HCT116 (cell line): ENCODE data around the gene TM4SF4. TPM values are rescaled to one million over a fixed set of nuclear protein-coding genes. Genes with fewer than 3 reads are reported as not detected.

Experiments
- ATAC-seq: fragments of 200-7000 bp; cut with Tn5 transposase; 2 replicates; pipeline ENCODE4 v1.9.1; 2020; ENCODE audit warnings: mild to moderate bottlenecking, moderate library complexity
- BruUV-seq: library from RNA; stranded (reverse); fragments of 400-500 nt; replicated peaks from 2 replicates; lab custom pipeline; 2021; lab: Mats Ljungman, UMichigan
- CTCF ChIA-PET: fragments of 300-600 bp; sonication (Branson Sonifier 250); formaldehyde crosslinking; loops from one replicate; lab custom pipeline; 2021; ENCODE audit warnings: antibody characterized with exemption; lab: Charles Lee
- POLR2A ChIA-PET: fragments of 300-600, 350-600 bp; sonication (Branson Sonifier 250); formaldehyde crosslinking; loops from one replicate; lab custom pipeline; 2021; ENCODE audit warnings: antibody characterized with exemption; lab: Charles Lee
- RAD21 ChIA-PET, 2 experiments: fragments of 300-600 bp; sonication (Branson Sonifier 250); formaldehyde crosslinking; loops; one replicate each; lab custom pipeline; 2023; ENCODE audit warnings: low total read pairs in 2 of 2; ENCODE audit not compliant: uncharacterized antibody in 2 of 2, unreplicated experiment in 2 of 2, low non-redundant PET in 1 of 2; lab: Charles Lee
- DNase-seq: peaks from one replicate; pipeline ENCODE4 v3.0.0-alpha.2; 2010; ENCODE audit warnings: low read depth, low spot score
- H2AFZ ChIP-seq: fragments of 200-600 bp; shearing (Covaris generic), sonication (generic); 2 replicates; pipeline ENCODE4 v1.6.1; 2017; ENCODE audit warnings: low read depth, mixed run types, mixed read lengths, antibody characterized with exemption, low read length; ENCODE audit not compliant: poor library complexity, severe bottlenecking
- H3K27ac ChIP-seq: 2 replicates; pipeline ENCODE4 v1.5.1; 2012; ENCODE audit warnings: low read depth, low read length
- H3K27me3 ChIP-seq: fragments of 200-600 bp; sonication (generic); 2 replicates; pipeline ENCODE4 v1.6.1; 2016; ENCODE audit warnings: mixed run types, low read length, mixed read lengths; ENCODE audit not compliant: insufficient read depth
- H3K36me3 ChIP-seq, 2 experiments: fragments of 200-500 bp in 1 of 2; fragments of 200-600 bp in 1 of 2; sonication (Bioruptor generic) in 1 of 2; sonication (generic) in 1 of 2; 2 replicates each; pipeline versions ENCODE4 v1.5.1 to v1.6.1; 2014 to 2016; ENCODE audit warnings: low read length in 2 of 2, inconsistent platforms in 1 of 2, mixed read lengths in 1 of 2, mixed run types in 1 of 2; ENCODE audit not compliant: insufficient read depth in 2 of 2, control insufficient read depth in 1 of 2
- H3K4me1 ChIP-seq, 2 experiments: fragments of 200-600 bp in 1 of 2; sonication (generic) in 1 of 2; 2 replicates each; pipeline versions ENCODE4 v1.5.1 to v1.6.1; 2012 to 2017; ENCODE audit warnings: low read length in 2 of 2, inconsistent platforms in 1 of 2, mild to moderate bottlenecking in 1 of 2, mixed read lengths in 1 of 2, mixed run types in 1 of 2, moderate library complexity in 1 of 2; ENCODE audit not compliant: insufficient read depth in 2 of 2, control insufficient read depth in 1 of 2
- H3K4me2 ChIP-seq: fragments of 200-600 bp; sonication (generic); 2 replicates; pipeline ENCODE4 v1.6.1; 2017; ENCODE audit warnings: mixed run types, low read length, mixed read lengths
- H3K4me3 ChIP-seq, 2 experiments: fragments of 200-600 bp in 1 of 2; sonication (generic) in 1 of 2; replicated peaks in 1 of 2; 2 replicates each; pipeline ENCODE4 v1.5.1; 2011 to 2016; ENCODE audit warnings: low read length in 2 of 2, control low read depth in 1 of 2, low read depth in 1 of 2, mild to moderate bottlenecking in 1 of 2, mixed read lengths in 1 of 2, mixed run types in 1 of 2
- H3K79me2 ChIP-seq: fragments of 200-600 bp; sonication (generic); 2 replicates; pipeline ENCODE4 v1.6.1; 2017; ENCODE audit warnings: mild to moderate bottlenecking, mixed run types, low read length, moderate library complexity, mixed read lengths; ENCODE audit not compliant: insufficient read depth
- H3K9ac ChIP-seq: fragments of 200-600 bp; sonication (generic); 2 replicates; pipeline ENCODE4 v1.6.1; 2016; ENCODE audit warnings: low read length, mixed read lengths
- H3K9me2 ChIP-seq: fragments of 200-600 bp; sonication (generic), shearing (Covaris generic); 2 replicates; pipeline ENCODE4 v1.6.1; 2017; ENCODE audit warnings: mixed run types, mild to moderate bottlenecking, moderate library complexity; ENCODE audit not compliant: insufficient read depth
- H3K9me3 ChIP-seq, 2 experiments: fragments of 200-500 bp in 1 of 2; fragments of 200-600 bp in 1 of 2; sonication (Bioruptor generic) in 1 of 2; sonication (generic) in 1 of 2; 2 replicates each; pipeline ENCODE4 v1.6.1; 2014 to 2017; ENCODE audit warnings: low read length in 2 of 2, mixed read lengths in 2 of 2, inconsistent platforms in 1 of 2, low read depth in 1 of 2, mild to moderate bottlenecking in 1 of 2, mixed run types in 1 of 2, moderate library complexity in 1 of 2; ENCODE audit not compliant: control insufficient read depth in 1 of 2, insufficient read depth in 1 of 2
- H4K20me1 ChIP-seq: fragments of 200-600 bp; sonication (generic), shearing (Covaris generic); 2 replicates; pipeline ENCODE4 v1.6.1; 2017; ENCODE audit warnings: mixed run types, mild to moderate bottlenecking, moderate library complexity; ENCODE audit not compliant: insufficient read depth
- CEBPB ChIP-seq: IDR thresholded peaks from 2 replicates; pipeline ENCODE4 v1.6.1; 2012; ENCODE audit warnings: low read depth
- EGR1 ChIP-seq: IDR thresholded peaks from 2 replicates; pipeline ENCODE4 v1.6.1; 2012; ENCODE audit warnings: low read depth
- ELF1 ChIP-seq: IDR thresholded peaks from 2 replicates; pipeline ENCODE4 v1.6.1; 2012; ENCODE audit warnings: low read depth, borderline replicate concordance
- EZH2phosphoT487 ChIP-seq: fragments of 200-600 bp; IDR thresholded peaks from 2 replicates; pipeline ENCODE4 v1.6.1; 2018; ENCODE audit warnings: antibody characterized with exemption, borderline replicate concordance
- JUND ChIP-seq: IDR thresholded peaks from 2 replicates; pipeline ENCODE4 v1.6.1; 2012
- SIN3A ChIP-seq: IDR thresholded peaks from 2 replicates; pipeline ENCODE4 v1.6.1; 2012; ENCODE audit warnings: low read depth
- SP1 ChIP-seq: IDR thresholded peaks from 2 replicates; pipeline ENCODE4 v1.6.1; 2012; ENCODE audit warnings: low read depth
- TCF7L2 ChIP-seq: IDR thresholded peaks from 2 replicates; pipeline ENCODE4 v1.7.0; 2011; ENCODE audit warnings: borderline replicate concordance, inconsistent platforms; ENCODE audit not compliant: insufficient read depth, insufficient read length; ENCODE audit errors: extremely low read depth
- ZFX ChIP-seq: fragments of 450-650 bp; IDR thresholded peaks from 2 replicates; pipeline ENCODE4 v1.6.1; 2017
- ZNF274 ChIP-seq: fragments of 200-500 bp; sonication (Bioruptor generic); IDR thresholded peaks from 2 replicates; pipeline ENCODE4 v1.6.1; 2014; ENCODE audit warnings: mild to moderate bottlenecking, low read depth, low read length, inconsistent platforms
- intact Hi-C: fragments of 100-400 bp; cut with micrococcal nuclease; formaldehyde crosslinking; loops from 2 replicates; pipeline ENCODE4 v1.10.0; 2022
- total RNA-seq: library from RNA; stranded (reverse); gene quantifications from one replicate; pipeline ENCODE4 v1.2.1, GENCODE V29; 2021; ENCODE audit not compliant: unreplicated experiment
- TF ChIP-seq, protein P1 (sequence below): IDR thresholded peaks from 2 replicates; pipeline ENCODE4 v1.6.1; 2012
- TF ChIP-seq, protein P2 (sequence below), 3 experiments: fragments of 200-600 bp in 1 of 3; sonication (generic) in 1 of 3; IDR thresholded peaks in 2 of 3; conservative IDR thresholded peaks in 1 of 3; 2 replicates each; pipeline ENCODE4 v1.5.1; 2012 to 2017; ENCODE audit warnings: low read depth in 2 of 3, low read length in 2 of 3, antibody characterized with exemption in 1 of 3, borderline replicate concordance in 1 of 3, control low read depth in 1 of 3, mild to moderate bottlenecking in 1 of 3, mixed read lengths in 1 of 3, mixed run types in 1 of 3, moderate library complexity in 1 of 3; ENCODE audit not compliant: insufficient read depth in 1 of 3
- TF ChIP-seq, protein P3 (sequence below): IDR thresholded peaks from 2 replicates; pipeline ENCODE4 v1.6.1; 2012; ENCODE audit warnings: low read depth

The TM4SF4 gene
- total RNA-seq, 1 experiment from 2014 or later, result 0.91 TPM

DNA sequence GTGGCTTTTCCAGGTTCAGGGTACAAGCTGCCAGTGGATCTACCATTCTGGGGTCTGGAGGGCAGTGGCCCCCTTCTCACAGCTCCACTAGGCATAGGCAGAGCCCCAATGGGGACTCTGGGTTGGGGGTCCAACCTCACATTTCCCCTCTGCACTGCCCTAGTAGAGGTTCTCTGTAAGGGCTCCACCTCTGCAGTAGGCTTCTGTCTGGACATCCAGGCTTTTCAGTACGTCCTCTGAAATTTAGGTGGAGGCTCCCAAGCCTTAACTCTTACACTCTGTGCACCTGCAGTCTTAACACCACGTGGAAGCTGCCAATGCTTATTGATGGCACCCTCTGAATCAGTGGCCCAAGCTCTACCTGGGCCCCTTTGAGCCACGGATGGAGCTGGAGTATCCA lies 22.5 kb upstream of the TM4SF4 start:
- no peak overlapping the region for H3K27ac ChIP-seq
- H3K4me3 ChIP-seq, result no peak overlapping the region
- peaks cover 3 to 6% of the 10 kb centered on the region in 2 experiments; a peak in 2 of 4 replicates for H3K9me3 ChIP-seq
- intact Hi-C loops, result no loop called here
- RAD21 ChIA-PET, result no interaction called here
- no peaks in the 10 kb centered on the region for H3K36me3 ChIP-seq
- no peaks in the 10 kb centered on the region for H4K20me1 ChIP-seq
- no peak for DNase-seq
- CTCF ChIA-PET, result no interaction called here
- no peak for TF ChIP-seq ELF1
- TF ChIP-seq, protein P1, sequence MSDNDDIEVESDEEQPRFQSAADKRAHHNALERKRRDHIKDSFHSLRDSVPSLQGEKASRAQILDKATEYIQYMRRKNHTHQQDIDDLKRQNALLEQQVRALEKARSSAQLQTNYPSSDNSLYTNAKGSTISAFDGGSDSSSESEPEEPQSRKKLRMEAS, result no peak
- TF ChIP-seq SIN3A, result no peak
- TF ChIP-seq, protein P2, sequence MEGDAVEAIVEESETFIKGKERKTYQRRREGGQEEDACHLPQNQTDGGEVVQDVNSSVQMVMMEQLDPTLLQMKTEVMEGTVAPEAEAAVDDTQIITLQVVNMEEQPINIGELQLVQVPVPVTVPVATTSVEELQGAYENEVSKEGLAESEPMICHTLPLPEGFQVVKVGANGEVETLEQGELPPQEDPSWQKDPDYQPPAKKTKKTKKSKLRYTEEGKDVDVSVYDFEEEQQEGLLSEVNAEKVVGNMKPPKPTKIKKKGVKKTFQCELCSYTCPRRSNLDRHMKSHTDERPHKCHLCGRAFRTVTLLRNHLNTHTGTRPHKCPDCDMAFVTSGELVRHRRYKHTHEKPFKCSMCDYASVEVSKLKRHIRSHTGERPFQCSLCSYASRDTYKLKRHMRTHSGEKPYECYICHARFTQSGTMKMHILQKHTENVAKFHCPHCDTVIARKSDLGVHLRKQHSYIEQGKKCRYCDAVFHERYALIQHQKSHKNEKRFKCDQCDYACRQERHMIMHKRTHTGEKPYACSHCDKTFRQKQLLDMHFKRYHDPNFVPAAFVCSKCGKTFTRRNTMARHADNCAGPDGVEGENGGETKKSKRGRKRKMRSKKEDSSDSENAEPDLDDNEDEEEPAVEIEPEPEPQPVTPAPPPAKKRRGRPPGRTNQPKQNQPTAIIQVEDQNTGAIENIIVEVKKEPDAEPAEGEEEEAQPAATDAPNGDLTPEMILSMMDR (IDR thresholded peaks at IDR 0.05 in 2 of 3, conservative IDR thresholded peaks at IDR 0.05 in 1 of 3; ENCODE audit: borderline replicate concordance in 1 of 3, insufficient read depth in 1 of 3, low read depth in 2 of 3, low read length in 2 of 3), result no peak
- no peak for TF ChIP-seq SP1
- TF ChIP-seq ZNF274, result no peak
- no peak for TF ChIP-seq TCF7L2
- no peak for TF ChIP-seq EGR1
- TF ChIP-seq JUND, result no peak
- no peak for TF ChIP-seq EZH2phosphoT487
- TF ChIP-seq, protein P3, sequence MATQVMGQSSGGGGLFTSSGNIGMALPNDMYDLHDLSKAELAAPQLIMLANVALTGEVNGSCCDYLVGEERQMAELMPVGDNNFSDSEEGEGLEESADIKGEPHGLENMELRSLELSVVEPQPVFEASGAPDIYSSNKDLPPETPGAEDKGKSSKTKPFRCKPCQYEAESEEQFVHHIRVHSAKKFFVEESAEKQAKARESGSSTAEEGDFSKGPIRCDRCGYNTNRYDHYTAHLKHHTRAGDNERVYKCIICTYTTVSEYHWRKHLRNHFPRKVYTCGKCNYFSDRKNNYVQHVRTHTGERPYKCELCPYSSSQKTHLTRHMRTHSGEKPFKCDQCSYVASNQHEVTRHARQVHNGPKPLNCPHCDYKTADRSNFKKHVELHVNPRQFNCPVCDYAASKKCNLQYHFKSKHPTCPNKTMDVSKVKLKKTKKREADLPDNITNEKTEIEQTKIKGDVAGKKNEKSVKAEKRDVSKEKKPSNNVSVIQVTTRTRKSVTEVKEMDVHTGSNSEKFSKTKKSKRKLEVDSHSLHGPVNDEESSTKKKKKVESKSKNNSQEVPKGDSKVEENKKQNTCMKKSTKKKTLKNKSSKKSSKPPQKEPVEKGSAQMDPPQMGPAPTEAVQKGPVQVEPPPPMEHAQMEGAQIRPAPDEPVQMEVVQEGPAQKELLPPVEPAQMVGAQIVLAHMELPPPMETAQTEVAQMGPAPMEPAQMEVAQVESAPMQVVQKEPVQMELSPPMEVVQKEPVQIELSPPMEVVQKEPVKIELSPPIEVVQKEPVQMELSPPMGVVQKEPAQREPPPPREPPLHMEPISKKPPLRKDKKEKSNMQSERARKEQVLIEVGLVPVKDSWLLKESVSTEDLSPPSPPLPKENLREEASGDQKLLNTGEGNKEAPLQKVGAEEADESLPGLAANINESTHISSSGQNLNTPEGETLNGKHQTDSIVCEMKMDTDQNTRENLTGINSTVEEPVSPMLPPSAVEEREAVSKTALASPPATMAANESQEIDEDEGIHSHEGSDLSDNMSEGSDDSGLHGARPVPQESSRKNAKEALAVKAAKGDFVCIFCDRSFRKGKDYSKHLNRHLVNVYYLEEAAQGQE, result no peak
- TF ChIP-seq ZFX, result no peak
- no peak for TF ChIP-seq CEBPB
- peaks cover 0 to 11% of the 10 kb centered on the region in 2 experiments; a peak in 2 of 4 replicates for H3K4me1 ChIP-seq
- H3K9me2 ChIP-seq, result no peaks in the 10 kb centered on the region
- H3K9ac ChIP-seq, result no peak overlapping the region
- BruUV-seq, result no TSS peak
- POLR2A ChIA-PET, result no interaction called here
- H3K27me3 ChIP-seq, result no peaks in the 10 kb centered on the region
- no peak overlapping the region for H3K4me2 ChIP-seq
- no peak overlapping the region for H2AFZ ChIP-seq
- no peak for ATAC-seq
- H3K79me2 ChIP-seq, result no peaks in the 10 kb centered on the region
